ENCODE measurements around the gene VPS29. TPM values are rescaled to one million over a fixed set of nuclear protein-coding genes. Genes with fewer than 3 reads are reported as not detected.

The VPS29 gene
- total and polyA plus RNA-seq, 9 of the 15 experiments (the other 6 are each of a cell fraction or from before 2014, with no cell fraction given) = 85.8 to 638 (median 272) TPM

DNA sequence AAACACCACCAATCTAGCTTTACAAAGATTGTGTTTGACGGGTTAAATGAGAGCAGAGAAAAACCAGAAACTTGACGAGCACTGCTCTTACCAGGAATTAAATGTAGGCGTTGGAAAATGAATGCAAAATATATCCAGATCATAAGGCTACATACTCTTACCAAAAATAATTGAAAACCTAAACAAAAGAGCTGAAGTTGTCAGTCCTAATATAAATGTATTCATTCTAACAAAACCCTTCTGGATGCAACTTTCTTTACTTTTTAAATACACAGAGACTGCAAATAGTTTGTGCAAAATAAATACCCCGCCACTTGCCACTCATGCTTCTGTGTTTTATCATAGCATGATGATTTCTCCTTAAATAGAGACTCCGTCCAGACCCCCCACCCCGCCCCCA is 32.9 kb upstream of the VPS29 start:
- H3K9me1 ChIP-seq (ENCODE audit: control insufficient read depth, insufficient read depth, low read length) = no peaks in the 10 kb centered on the region
- peaks cover 71% of the 10 kb centered on the region for H3K36me3 ChIP-seq (ENCODE audit: control insufficient read depth, insufficient read depth, low read length)
- ATAC-seq (no peak), DNase-seq (ENCODE audit: extremely low read depth in 1 of 4, low spot score in 3 of 4) (no peak), FAIRE-seq (no peak)
- no TSS peak for BruUV-seq (replicated peaks)
- H3K4me3 ChIP-seq = no peak overlapping the region
- H3K79me2 ChIP-seq (ENCODE audit: control insufficient read depth, insufficient read depth, low read length) = no peaks in the 10 kb centered on the region; the same call in 2 of the 3 replicates
- no peak overlapping the region for H3K4me2 ChIP-seq (ENCODE audit: insufficient read depth, low read length)
- 93% methylated on average over 6 of the region's 6 CpGs for WGBS (ENCODE audit: insufficient coverage, low coverage, missing lambda C conversion rate)
- intact Hi-C loops (cut with micrococcal nuclease) = no loop called here
- TF ChIP-seq NR4A1 (CRISPR knock-in tag; IDR thresholded peaks at IDR 0.05) = no peak
- TF ChIP-seq NR4A1 (tag; IDR thresholded peaks at IDR 0.05) = no peak
- no peaks in the 10 kb centered on the region for H3K9me3 ChIP-seq (replicated peaks; ENCODE audit: control insufficient read depth, insufficient read depth, low read depth, low read length)
- no peaks in the 10 kb centered on the region for H3K27me3 ChIP-seq (ENCODE audit: control insufficient read depth in 2 of 2, insufficient read depth in 2 of 2, low read length in 2 of 2)
- POLR2A ChIA-PET = interaction anchor here (0.8 kb wide), 1 partner anchor 33 kb away, joined by 3 read pairs; the partner anchor contains the start of genes RAD9B and VPS29
- no peaks in the 10 kb centered on the region for H4K20me1 ChIP-seq (replicated peaks; ENCODE audit: control insufficient read depth, insufficient read depth, low read length)
- H3K27ac ChIP-seq (ENCODE audit: extremely low read depth, low read depth, low read length) = no peak overlapping the region
- H3K4me1 ChIP-seq (replicated peaks in 1 of 2; ENCODE audit: control insufficient read depth in 2 of 2, insufficient read depth in 2 of 2, low read length in 2 of 2) = no peaks in the 10 kb centered on the region
- H3K9ac ChIP-seq (ENCODE audit: insufficient read depth in 1 of 2, low read depth in 2 of 2, low read length in 2 of 2) = no peak overlapping the region
- H2AFZ ChIP-seq (ENCODE audit: low read depth, low read length) = no peak overlapping the region
- in situ Hi-C loops (cut with MboI) = no loop called here
- CTCF ChIA-PET (ENCODE audit: low intra/inter-chr PET ratio) = no interaction called here

GRCh38 chr12:110533607-110534006 is 31.7 kb upstream of the VPS29 start:
- H3K27me3 ChIP-seq (ENCODE audit: control insufficient read depth in 2 of 2, insufficient read depth in 2 of 2, low read length in 2 of 2) = no peaks in the 10 kb centered on the region
- WGBS (ENCODE audit: insufficient coverage, low coverage, missing lambda C conversion rate) = 63% methylated on average over 6 of the region's 6 CpGs
- ChIA-PET POLR2A (interaction anchor here (0.9 kb wide), 1 partner anchor 10 kb away, joined by 3 read pairs; no protein-coding TSS in a partner anchor), CTCF (ENCODE audit: low intra/inter-chr PET ratio) (no interaction called here)
- H3K9me1 ChIP-seq (ENCODE audit: control insufficient read depth, insufficient read depth, low read length) = no peaks in the 10 kb centered on the region
- H3K9ac ChIP-seq (ENCODE audit: insufficient read depth in 1 of 2, low read depth in 2 of 2, low read length in 2 of 2) = no peak overlapping the region
- peaks cover 61% of the 10 kb centered on the region for H3K36me3 ChIP-seq (ENCODE audit: control insufficient read depth, insufficient read depth, low read length)
- H3K9me3 ChIP-seq (replicated peaks; ENCODE audit: control insufficient read depth, insufficient read depth, low read depth, low read length) = no peaks in the 10 kb centered on the region
- H3K4me2 ChIP-seq (ENCODE audit: insufficient read depth, low read length) = no peak overlapping the region
- no peak overlapping the region for H3K27ac ChIP-seq (ENCODE audit: extremely low read depth, low read depth, low read length)
- intact Hi-C loops (cut with micrococcal nuclease) = no loop called here
- no peak overlapping the region for H2AFZ ChIP-seq (ENCODE audit: low read depth, low read length)
- H3K4me3 ChIP-seq = no peak overlapping the region
- H3K4me1 ChIP-seq (replicated peaks in 1 of 2; ENCODE audit: control insufficient read depth in 2 of 2, insufficient read depth in 2 of 2, low read length in 2 of 2) = no peaks in the 10 kb centered on the region
- H3K79me2 ChIP-seq (ENCODE audit: control insufficient read depth, insufficient read depth, low read length) = no peaks in the 10 kb centered on the region; the same call in 2 of the 3 replicates
- in situ Hi-C loops (cut with MboI) = no loop called here
- no peaks in the 10 kb centered on the region for H4K20me1 ChIP-seq (replicated peaks; ENCODE audit: control insufficient read depth, insufficient read depth, low read length)
- ATAC-seq (no peak), FAIRE-seq (no peak), DNase-seq (ENCODE audit: extremely low read depth in 1 of 4, low spot score in 3 of 4) (no peak)
- BruUV-seq (replicated peaks) = no TSS peak
- TF ChIP-seq YY1 (IDR thresholded peaks at IDR 0.05; ENCODE audit: borderline replicate concordance in 1 of 3, control insufficient read depth in 1 of 3, extremely low read depth in 1 of 3, insufficient read depth in 3 of 3, insufficient read length in 1 of 3, insufficient replicate concordance in 2 of 3, low read depth in 1 of 3, low read length in 2 of 3) (no peak), BRD4 (IDR thresholded peaks at IDR 0.05) (no peak), ZNF184 (CRISPR knock-in tag; IDR thresholded peaks at IDR 0.05) (no peak), SMARCC2 (IDR thresholded peaks at IDR 0.05; ENCODE audit: low read depth) (no peak), EZH2 (IDR thresholded peaks at IDR 0.05; ENCODE audit: borderline replicate concordance, low read depth, low read length) (no peak), SREBF2 (CRISPR knock-in tag; IDR thresholded peaks at IDR 0.05) (no peak), MAFG (tag; conservative IDR thresholded peaks at IDR 0.05) (no peak), ZNF717 (CRISPR knock-in tag; IDR thresholded peaks at IDR 0.05) (no peak), SIN3A (IDR thresholded peaks at IDR 0.05; ENCODE audit: borderline replicate concordance in 2 of 2, control insufficient read depth in 1 of 2, low read depth in 2 of 2, low read length in 2 of 2) (no peak), KLF6 (CRISPR knock-in tag; IDR thresholded peaks at IDR 0.05; ENCODE audit: borderline replicate concordance) (no peak)
- TF ChIP-seq, protein P1, sequence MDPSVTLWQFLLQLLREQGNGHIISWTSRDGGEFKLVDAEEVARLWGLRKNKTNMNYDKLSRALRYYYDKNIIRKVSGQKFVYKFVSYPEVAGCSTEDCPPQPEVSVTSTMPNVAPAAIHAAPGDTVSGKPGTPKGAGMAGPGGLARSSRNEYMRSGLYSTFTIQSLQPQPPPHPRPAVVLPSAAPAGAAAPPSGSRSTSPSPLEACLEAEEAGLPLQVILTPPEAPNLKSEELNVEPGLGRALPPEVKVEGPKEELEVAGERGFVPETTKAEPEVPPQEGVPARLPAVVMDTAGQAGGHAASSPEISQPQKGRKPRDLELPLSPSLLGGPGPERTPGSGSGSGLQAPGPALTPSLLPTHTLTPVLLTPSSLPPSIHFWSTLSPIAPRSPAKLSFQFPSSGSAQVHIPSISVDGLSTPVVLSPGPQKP (CRISPR knock-in tag; IDR thresholded peaks at IDR 0.05) = no peak
- TF ChIP-seq, protein P2, sequence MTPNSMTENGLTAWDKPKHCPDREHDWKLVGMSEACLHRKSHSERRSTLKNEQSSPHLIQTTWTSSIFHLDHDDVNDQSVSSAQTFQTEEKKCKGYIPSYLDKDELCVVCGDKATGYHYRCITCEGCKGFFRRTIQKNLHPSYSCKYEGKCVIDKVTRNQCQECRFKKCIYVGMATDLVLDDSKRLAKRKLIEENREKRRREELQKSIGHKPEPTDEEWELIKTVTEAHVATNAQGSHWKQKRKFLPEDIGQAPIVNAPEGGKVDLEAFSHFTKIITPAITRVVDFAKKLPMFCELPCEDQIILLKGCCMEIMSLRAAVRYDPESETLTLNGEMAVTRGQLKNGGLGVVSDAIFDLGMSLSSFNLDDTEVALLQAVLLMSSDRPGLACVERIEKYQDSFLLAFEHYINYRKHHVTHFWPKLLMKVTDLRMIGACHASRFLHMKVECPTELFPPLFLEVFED (CRISPR knock-in tag; conservative IDR thresholded peaks at IDR 0.05) = no peak

Measured in K562 (cell line).